B cell (primary cell): ENCODE results near the gene SLC47A2. TPM values are rescaled to one million over a fixed set of nuclear protein-coding genes. Genes with fewer than 3 reads are reported as not detected.

Experiments used
- ATAC-seq: fragments of 200-7000 bp; cut with Tn5 transposase; one replicate; pipeline ENCODE4 v1.10.0; 2021; ENCODE audit warnings: low read depth, mild to moderate bottlenecking, moderate number of reproducible peaks, moderate library complexity
- CTCF ChIA-PET: fragments of 350-600 bp; sonication (Branson Sonifier 250); formaldehyde crosslinking; loops from one replicate; lab custom pipeline; 2021; ENCODE audit warnings: antibody characterized with exemption, inconsistent platforms; lab: Charles Lee
- POLR2A ChIA-PET: fragments of 350-600 bp; sonication (Branson Sonifier 250); formaldehyde crosslinking; loops from one replicate; lab custom pipeline; 2021; ENCODE audit warnings: antibody characterized with exemption; lab: Charles Lee
- DNase-seq: peaks from one replicate; pipeline ENCODE4 v3.0.0; 2013
- H2AFZ ChIP-seq: 2 replicates; pipeline ENCODE4 v1.6.1; 2012; ENCODE audit warnings: mild to moderate bottlenecking, low read depth, low read length; ENCODE audit not compliant: insufficient read depth, poor library complexity, severe bottlenecking
- H3K27ac ChIP-seq, 2 donors: 1 replicate in 1 of 2; 2 replicates in 1 of 2; pipeline ENCODE4 v1.5.1; 2012 to 2013; ENCODE audit warnings: low read length in 2 of 2, mild to moderate bottlenecking in 2 of 2, moderate library complexity in 1 of 2
- H3K27me3 ChIP-seq, 4 experiments: fragments of 200-600 bp in 1 of 4; sonication (generic) in 1 of 4; replicated peaks in 1 of 4; 1 replicate in 2 of 4; 2 replicates in 2 of 4; pipeline versions ENCODE4 v1.6.1 to v1.7.0; 2013 to 2016; ENCODE audit warnings: low read length in 3 of 4, mild to moderate bottlenecking in 2 of 4, mixed read lengths in 1 of 4, moderate library complexity in 1 of 4; ENCODE audit not compliant: insufficient read depth in 4 of 4, control insufficient read depth in 3 of 4; ENCODE audit errors: control extremely low read depth in 1 of 4
- H3K36me3 ChIP-seq, 2 experiments: replicated peaks in 1 of 2; 1 replicate in 1 of 2; 2 replicates in 1 of 2; pipeline versions ENCODE4 v1.6.1 to v1.7.1; 2013; ENCODE audit warnings: low read length in 1 of 2; ENCODE audit not compliant: insufficient read depth in 2 of 2, control insufficient read depth in 1 of 2; ENCODE audit errors: control extremely low read depth in 1 of 2, extremely low read depth in 1 of 2
- H3K4me1 ChIP-seq, 2 donors: fragments of 200-600 bp in 1 of 2; sonication (generic) in 1 of 2; 1 replicate in 1 of 2; 2 replicates in 1 of 2; pipeline versions ENCODE4 v1.5.1 to v1.6.1; 2013 to 2017; ENCODE audit warnings: low read length in 2 of 2; ENCODE audit not compliant: control insufficient read depth in 2 of 2, insufficient read depth in 2 of 2
- H3K4me2 ChIP-seq: replicated peaks from 2 replicates; pipeline ENCODE3; 2012; ENCODE audit warnings: mild to moderate bottlenecking, low read depth, low read length; ENCODE audit not compliant: poor library complexity, severe bottlenecking
- H3K4me3 ChIP-seq, 5 experiments: fragments of 200-600 bp in 1 of 5; sonication (generic) in 1 of 5; 1 replicate in 3 of 5; 2 replicates in 2 of 5; pipeline versions ENCODE4 v1.5.1 to v1.7.0; 2011 to 2016; ENCODE audit warnings: low read length in 4 of 5, mild to moderate bottlenecking in 4 of 5, low read depth in 2 of 5, control low read depth in 1 of 5, moderate library complexity in 1 of 5; ENCODE audit not compliant: insufficient read depth in 1 of 5; ENCODE audit errors: control extremely low read depth in 1 of 5, extremely low read depth in 1 of 5
- H3K79me2 ChIP-seq: fragments of 200-600 bp; sonication (generic); one replicate; pipeline ENCODE4 v1.6.0; 2016; ENCODE audit warnings: low read length; ENCODE audit not compliant: control insufficient read depth, insufficient read depth
- H3K9ac ChIP-seq: fragments of 200-600 bp; sonication (generic); 2 replicates; pipeline ENCODE4 v1.6.1; 2017; ENCODE audit warnings: mild to moderate bottlenecking, low read length, moderate library complexity
- H3K9me3 ChIP-seq, 3 donors: one replicate each; pipeline versions ENCODE4 v1.6.1 to v1.7.1; 2013; ENCODE audit warnings: low read length in 2 of 3; ENCODE audit not compliant: control insufficient read depth in 2 of 3, insufficient read depth in 1 of 3; ENCODE audit errors: control extremely low read depth in 1 of 3
- H4K20me1 ChIP-seq: 2 replicates; pipeline ENCODE4 v1.6.0; 2012; ENCODE audit warnings: mild to moderate bottlenecking, low read length; ENCODE audit not compliant: insufficient read depth, control insufficient read depth, poor library complexity, severe bottlenecking
- H3K27ac Mint-ChIP-seq: one replicate; pipeline ENCODE4 v1.8.0; 2021; ENCODE audit warnings: mixed read lengths
- H3K27me3 Mint-ChIP-seq: one replicate; pipeline ENCODE4 v1.8.0; 2021; ENCODE audit warnings: mixed read lengths
- H3K4me1 Mint-ChIP-seq: one replicate; pipeline ENCODE4 v1.8.0; 2021; ENCODE audit warnings: mixed read lengths
- H3K4me3 Mint-ChIP-seq: one replicate; pipeline ENCODE4 v1.8.0; 2021; ENCODE audit warnings: mixed read lengths
- H3K9me3 Mint-ChIP-seq: one replicate; pipeline ENCODE4 v1.8.0; 2022; ENCODE audit warnings: mixed read lengths; ENCODE audit not compliant: insufficient read depth
- EZH2 ChIP-seq: IDR thresholded peaks from 2 replicates; pipeline ENCODE4 v1.6.1; 2012; ENCODE audit warnings: borderline replicate concordance, low read depth, mild to moderate bottlenecking, moderate library complexity, low read length; ENCODE audit not compliant: insufficient read depth, poor library complexity, severe bottlenecking
- WGBS: methylation state at CpG from one replicate; pipeline ENCODE4 v1.1.5; 2013; ENCODE audit warnings: missing lambda C conversion rate; ENCODE audit not compliant: insufficient coverage; 5-methylcytosine and 5-hydroxymethylcytosine counted together
- intact Hi-C: fragments of 100-400 bp; cut with micrococcal nuclease; formaldehyde crosslinking; loops from one replicate; pipeline ENCODE4 v1.10.0; 2022
- polyA plus RNA-seq: library from polyadenylated mRNA; depleted of rRNA; stranded (reverse); fragments of >200 nt; gene quantifications from 2 replicates; pipeline ENCODE4 v1.2.3, GENCODE V29; 2012
- total RNA-seq, 2 donors: library from RNA; stranded (reverse); fragments of 120-200 nt in 1 of 2; gene quantifications; 1 replicate in 1 of 2; 2 replicates in 1 of 2; pipeline versions ENCODE4 v1.2.3 to v1.2.4, GENCODE V29; 2013 to 2022
- TF ChIP-seq, protein P1 (sequence below): fragments of 200-600 bp; IDR thresholded peaks from one replicate; pipeline ENCODE4 v1.8.0; 2022; ENCODE audit warnings: antibody characterized with exemption, mild to moderate bottlenecking

The SLC47A2 gene
- total and polyA plus RNA-seq, 2 donors (not counting 1 experiment from before 2014, with no cell fraction given) = not detected

DNA sequence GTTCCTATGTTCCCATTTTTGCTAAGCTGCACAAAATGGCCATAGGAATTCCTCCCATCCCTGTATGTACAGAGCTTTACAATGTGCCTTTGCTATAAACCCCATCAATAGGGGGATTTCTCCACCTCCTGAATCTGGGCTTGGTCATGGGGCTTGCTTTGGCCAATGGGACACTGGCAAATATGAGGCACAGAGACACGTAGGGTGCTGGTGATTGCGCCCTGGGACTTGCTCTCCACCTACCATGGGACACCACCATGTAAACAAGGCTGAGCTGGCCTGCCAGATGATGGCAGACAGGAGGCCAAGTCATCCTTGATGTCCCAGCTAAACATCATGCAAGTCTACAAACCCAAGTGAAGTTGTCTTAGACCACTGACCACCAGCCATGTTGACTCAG is 47.0 kb upstream of the SLC47A2 start:
- no peak for TF ChIP-seq EZH2
- TF ChIP-seq, protein P1, sequence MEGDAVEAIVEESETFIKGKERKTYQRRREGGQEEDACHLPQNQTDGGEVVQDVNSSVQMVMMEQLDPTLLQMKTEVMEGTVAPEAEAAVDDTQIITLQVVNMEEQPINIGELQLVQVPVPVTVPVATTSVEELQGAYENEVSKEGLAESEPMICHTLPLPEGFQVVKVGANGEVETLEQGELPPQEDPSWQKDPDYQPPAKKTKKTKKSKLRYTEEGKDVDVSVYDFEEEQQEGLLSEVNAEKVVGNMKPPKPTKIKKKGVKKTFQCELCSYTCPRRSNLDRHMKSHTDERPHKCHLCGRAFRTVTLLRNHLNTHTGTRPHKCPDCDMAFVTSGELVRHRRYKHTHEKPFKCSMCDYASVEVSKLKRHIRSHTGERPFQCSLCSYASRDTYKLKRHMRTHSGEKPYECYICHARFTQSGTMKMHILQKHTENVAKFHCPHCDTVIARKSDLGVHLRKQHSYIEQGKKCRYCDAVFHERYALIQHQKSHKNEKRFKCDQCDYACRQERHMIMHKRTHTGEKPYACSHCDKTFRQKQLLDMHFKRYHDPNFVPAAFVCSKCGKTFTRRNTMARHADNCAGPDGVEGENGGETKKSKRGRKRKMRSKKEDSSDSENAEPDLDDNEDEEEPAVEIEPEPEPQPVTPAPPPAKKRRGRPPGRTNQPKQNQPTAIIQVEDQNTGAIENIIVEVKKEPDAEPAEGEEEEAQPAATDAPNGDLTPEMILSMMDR = no peak
- no peak overlapping the region for H3K4me2 ChIP-seq
- CTCF ChIA-PET = interaction anchor here (1.1 to 10.7 kb wide), 13 partner anchors 9 to 400 kb away, joined by 3 to 285 read pairs (median 12); partner anchors contain the start of genes ALDH3A2, B9D1 and MAPK7
- POLR2A ChIA-PET = no interaction called here
- no peaks in the 10 kb centered on the region for H3K9me3 ChIP-seq
- H3K4me1 Mint-ChIP-seq = no peaks in the 10 kb centered on the region
- no peak overlapping the region for H3K27ac ChIP-seq
- no peak overlapping the region for H2AFZ ChIP-seq
- H3K36me3 ChIP-seq = no peaks in the 10 kb centered on the region
- no peak overlapping the region for H3K27ac Mint-ChIP-seq
- H3K79me2 ChIP-seq = no peaks in the 10 kb centered on the region
- H3K4me3 Mint-ChIP-seq = no peak overlapping the region
- peaks cover 0 to 7% of the 10 kb centered on the region in 2 donors for H3K4me1 ChIP-seq
- DNase-seq = no peak
- H3K27me3 ChIP-seq = no peaks in the 10 kb centered on the region
- H3K9me3 Mint-ChIP-seq = no peaks in the 10 kb centered on the region
- H3K9ac ChIP-seq = no peak overlapping the region
- no peaks in the 10 kb centered on the region for H3K27me3 Mint-ChIP-seq
- H3K4me3 ChIP-seq = no peak overlapping the region
- intact Hi-C loops = no loop called here
- WGBS = 100% methylated on average over 2 of the region's 2 CpGs
- no peaks in the 10 kb centered on the region for H4K20me1 ChIP-seq
- ATAC-seq = no peak

- ATAC-seq = peak; percentile 71
- Histone ChIP-seq H4K20me1 (no peaks in the 10 kb centered on the region), H3K9me3 (no peaks in the 10 kb centered on the region), H3K27me3 (no peaks in the 10 kb centered on the region), H3K79me2 (no peaks in the 10 kb centered on the region), H3K4me3 (no peak overlapping the region), H3K27ac (no peak overlapping the region), H2AFZ (peak overlapping the region; percentile 49), H3K4me2 (peak overlapping the region; percentile 38), H3K36me3 (no peaks in the 10 kb centered on the region), H3K9ac (no peak overlapping the region), H3K4me1 (peaks cover 0 to 7% of the 10 kb centered on the region in 2 donors)
- POLR2A ChIA-PET = no interaction called here
- H3K27ac Mint-ChIP-seq = peak overlapping the region; percentile 11
- intact Hi-C loops = loop anchor here (1.0 kb wide), 1 partner anchor 248 kb away; no protein-coding TSS in a partner anchor
- no peak overlapping the region for H3K4me3 Mint-ChIP-seq
- WGBS = 28% methylated on average over 15 of the region's 15 CpGs
- TF ChIP-seq, protein P1 = peak; percentile 69
- no peak for TF ChIP-seq EZH2
- CTCF ChIA-PET = interaction anchor here (0.9 to 10.7 kb wide), 22 partner anchors 8 to 399 kb away, joined by 3 to 285 read pairs (median 5); partner anchors contain the start of genes ALDH3A2, B9D1 and MAPK7
- H3K9me3 Mint-ChIP-seq = no peaks in the 10 kb centered on the region
- no peaks in the 10 kb centered on the region for H3K4me1 Mint-ChIP-seq
- peak; percentile 80 for DNase-seq
- H3K27me3 Mint-ChIP-seq = no peaks in the 10 kb centered on the region
Observed at GRCh38 chr17:19762515-19762961, 46.2 kb upstream of the SLC47A2 start.
